ENCODE measurements around the gene TCTA. TPM values are rescaled to one million over a fixed set of nuclear protein-coding genes. Genes with fewer than 3 reads are reported as not detected.
"Not testable (repeated sequence)": the region's sequence is repeated elsewhere in the genome, so short reads cannot be mapped to it uniquely, and the experiment has no call there.

The TCTA gene, protein sequence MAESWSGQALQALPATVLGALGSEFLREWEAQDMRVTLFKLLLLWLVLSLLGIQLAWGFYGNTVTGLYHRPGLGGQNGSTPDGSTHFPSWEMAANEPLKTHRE
- 13.0 and 15.2 TPM in 2 replicates for polyA plus RNA-seq (2014; cell fraction: cytosol; rRNA removed)
- 1.9 and 5.5 TPM in 2 replicates for polyA plus RNA-seq (2014; cell fraction: nucleus; rRNA removed)

DNA sequence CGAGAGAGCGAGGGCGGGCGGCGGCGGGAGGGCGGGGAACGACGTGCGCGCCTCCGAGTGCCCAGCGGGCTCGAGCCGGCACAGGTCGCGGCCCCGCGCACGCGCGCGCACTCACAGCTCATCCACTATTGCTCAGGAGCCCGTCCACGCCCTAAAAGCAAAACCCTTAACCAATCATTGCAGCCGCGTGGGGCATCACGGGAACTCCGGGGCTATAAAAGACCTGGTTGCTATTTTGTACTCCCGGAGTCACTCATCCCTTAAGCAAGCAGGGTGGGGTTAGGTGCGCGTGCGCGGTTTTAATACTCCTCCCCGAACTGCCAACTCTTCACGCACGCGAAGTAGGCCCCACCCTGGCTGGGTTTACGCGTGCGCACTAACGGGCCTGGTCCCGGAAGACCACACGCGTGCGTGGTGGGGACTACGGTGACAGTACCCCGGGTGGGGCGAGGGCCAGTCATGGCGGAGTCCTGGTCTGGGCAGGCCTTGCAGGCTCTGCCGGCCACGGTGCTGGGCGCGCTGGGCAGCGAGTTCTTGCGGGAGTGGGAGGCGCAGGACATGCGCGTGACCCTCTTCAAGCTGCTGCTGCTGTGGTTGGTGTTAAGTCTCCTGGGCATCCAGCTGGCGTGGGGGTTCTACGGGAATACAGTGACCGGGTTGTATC is at the start of gene TCTA, which contains the start of gene RHOA:
TCTA (plus strand) TSS at position 456 of the 664 bp plus-strand sequence; CDS start at position 460, 4 bp downstream.
RHOA (minus strand) TSS at position 9 of the 664 bp plus-strand sequence. CDS start 36,387 bp downstream, outside the sequence.
- peak; percentile 99 for DNase-seq (ENCODE audit: low spot score)

DNA sequence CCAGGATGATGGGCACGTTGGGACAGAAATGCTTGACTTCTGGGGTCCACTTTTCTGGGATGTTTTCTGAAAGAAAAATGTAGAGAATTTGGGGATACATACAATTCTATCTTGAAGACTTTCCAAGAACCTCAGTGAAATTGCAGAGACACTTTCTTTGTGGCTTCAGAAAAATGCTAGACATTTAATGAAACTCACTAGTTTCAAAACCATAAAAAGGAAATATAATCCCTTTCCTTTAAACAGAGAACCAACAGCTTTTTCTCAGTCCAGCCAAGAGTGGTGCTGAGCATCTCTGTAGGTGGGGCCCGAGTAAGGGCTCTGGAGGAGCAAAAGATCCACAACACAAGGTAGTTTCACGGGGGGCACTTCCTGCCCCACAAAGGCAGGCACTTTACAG is 49.7 kb upstream of the TCTA start:
- DNase-seq (ENCODE audit: low spot score), result no peak

DNA sequence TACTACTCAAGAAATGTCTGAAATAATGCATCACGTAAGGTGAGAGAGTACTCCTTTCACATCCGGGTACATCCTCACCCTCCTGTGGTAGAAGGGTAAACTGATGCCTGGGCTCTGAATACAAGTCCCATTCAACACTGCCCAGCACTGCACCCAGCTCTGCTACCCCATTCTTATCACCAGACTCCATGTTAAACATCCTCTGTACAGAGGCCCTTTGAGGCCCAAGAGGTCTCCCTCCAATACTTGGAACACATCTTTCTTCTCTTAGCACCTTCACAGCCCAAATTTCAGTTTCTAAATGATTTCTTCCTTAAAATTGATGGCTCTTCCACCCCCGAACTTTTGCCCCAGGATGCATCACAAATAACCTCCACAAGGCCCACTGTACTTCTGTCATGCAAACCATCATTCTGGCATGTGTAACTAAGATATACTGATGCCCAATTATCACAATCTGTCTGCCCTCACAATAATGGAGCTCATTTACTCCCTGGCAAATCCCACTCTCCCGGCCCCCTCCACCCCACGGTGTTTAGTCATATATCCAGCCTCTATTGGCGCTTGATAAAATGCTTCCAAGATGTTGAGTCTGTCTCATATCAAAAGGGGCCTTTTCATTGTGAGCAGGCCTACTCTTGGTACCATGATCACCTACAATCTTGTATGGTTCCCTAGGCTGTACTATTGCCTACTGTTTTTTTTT is 41.5 kb upstream of the TCTA start:
- no peak for DNase-seq (ENCODE audit: low spot score)

DNA sequence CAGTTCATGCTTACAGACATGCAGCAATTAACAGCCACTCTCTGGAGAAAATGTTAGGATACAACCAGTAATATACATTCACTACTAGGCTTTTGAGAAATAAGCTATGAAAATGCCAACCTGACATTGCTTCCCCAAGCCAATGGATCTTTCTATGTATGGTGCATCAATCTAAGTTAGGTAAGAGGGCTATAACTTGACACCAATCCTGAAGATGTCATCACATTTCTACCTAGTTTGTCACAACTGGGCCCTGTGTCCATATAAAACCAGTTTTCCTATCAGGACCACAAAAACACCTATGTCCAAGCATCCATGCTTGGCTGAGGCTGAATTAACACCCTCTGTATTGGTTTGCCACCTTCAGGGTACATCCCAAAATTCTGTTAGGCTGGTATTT is 40.3 kb upstream of the TCTA start:
- no peak for DNase-seq (ENCODE audit: low spot score)

DNA sequence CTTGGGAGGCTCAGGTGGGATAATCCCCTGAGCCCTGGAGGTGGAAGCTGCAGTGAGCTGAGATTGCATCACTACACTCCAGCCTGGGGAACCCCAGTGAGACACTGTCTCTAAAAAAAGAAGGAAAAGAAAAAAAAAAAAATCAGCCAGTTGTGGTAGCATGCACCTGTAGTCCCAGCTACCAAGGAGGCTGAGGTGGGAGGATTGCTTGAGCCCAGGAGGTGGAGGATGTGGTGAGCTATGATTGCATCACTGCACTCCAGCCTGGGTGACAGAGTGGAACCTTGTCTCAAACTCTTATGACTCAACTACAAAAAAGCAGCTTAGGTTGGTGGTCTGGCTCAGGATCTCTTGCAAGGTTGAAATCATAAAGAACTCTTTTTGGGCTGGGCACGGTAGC is 34.7 kb upstream of the TCTA start:
- DNase-seq (ENCODE audit: low spot score), result no peak

DNA sequence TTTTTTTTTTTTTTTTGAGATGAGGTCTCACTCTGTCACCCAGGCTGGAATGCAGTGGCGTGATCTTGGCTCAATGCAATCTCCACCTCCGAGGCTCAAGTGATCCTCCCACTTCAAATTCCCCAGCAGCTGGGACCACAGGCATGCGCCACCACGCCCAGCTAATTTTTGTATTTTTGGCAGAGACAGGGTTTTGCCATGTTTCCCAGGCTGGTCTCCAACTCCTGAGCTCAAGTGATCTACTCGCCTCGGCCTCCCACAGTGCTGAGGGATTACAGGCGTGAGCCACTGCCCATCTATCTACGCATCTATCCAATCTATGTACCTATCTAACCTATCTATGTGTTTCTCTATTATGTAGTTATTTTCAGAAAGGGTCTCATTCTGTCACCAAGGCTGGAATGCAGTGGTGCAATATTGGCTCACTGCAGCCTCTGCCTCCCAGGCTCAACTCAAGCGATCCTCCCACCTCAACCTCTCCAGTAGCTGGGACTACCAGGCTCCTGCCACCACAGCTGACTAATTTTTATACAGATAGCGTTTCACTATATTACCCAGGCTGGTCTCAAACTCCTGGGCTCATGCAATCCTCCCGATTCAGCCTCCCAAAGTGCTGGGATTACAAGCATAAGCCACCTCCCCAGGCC is 33.9 kb upstream of the TCTA start:
- no peak for DNase-seq (ENCODE audit: low spot score)

DNA sequence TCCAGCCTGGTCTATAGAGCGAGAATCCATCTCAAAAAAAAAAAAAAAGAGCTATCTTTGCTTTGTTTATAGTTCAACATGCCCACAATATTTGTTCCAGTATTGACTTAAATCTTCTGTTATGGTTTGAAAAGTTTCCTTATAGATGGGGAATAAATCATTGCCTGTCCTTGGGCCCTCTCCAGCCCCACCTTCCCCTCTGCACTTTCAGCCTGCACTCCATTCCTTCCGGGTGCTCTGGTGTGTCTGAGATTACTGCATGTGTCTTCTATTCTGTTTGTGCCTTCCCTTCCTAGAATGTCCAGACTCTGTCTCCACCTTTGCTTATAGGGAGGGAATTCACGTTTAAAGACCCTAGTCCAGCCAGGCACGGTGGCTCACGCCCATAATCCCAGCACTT is 28.8 kb upstream of the TCTA start:
- DNase-seq (ENCODE audit: low spot score), result no peak

DNA sequence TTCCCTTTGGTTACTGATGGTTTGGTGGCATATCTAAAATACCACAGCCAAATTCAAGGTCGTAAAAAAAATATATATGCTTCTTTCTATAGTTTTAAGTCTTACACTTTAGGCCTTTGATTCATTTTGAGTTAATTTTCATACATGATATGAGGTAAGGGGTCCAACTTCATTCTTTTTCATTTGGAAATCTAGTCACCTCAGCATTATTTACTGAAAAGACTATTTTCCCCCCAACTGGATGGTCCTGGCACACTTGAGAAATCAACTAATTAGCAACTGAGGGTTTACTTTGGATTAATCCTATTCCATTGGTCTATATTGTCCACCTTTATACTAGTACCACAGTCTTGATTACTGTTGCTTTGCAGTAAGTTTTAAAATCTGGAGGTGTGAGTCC is 26.6 kb upstream of the TCTA start:
- no peak for DNase-seq (ENCODE audit: low spot score)

DNA sequence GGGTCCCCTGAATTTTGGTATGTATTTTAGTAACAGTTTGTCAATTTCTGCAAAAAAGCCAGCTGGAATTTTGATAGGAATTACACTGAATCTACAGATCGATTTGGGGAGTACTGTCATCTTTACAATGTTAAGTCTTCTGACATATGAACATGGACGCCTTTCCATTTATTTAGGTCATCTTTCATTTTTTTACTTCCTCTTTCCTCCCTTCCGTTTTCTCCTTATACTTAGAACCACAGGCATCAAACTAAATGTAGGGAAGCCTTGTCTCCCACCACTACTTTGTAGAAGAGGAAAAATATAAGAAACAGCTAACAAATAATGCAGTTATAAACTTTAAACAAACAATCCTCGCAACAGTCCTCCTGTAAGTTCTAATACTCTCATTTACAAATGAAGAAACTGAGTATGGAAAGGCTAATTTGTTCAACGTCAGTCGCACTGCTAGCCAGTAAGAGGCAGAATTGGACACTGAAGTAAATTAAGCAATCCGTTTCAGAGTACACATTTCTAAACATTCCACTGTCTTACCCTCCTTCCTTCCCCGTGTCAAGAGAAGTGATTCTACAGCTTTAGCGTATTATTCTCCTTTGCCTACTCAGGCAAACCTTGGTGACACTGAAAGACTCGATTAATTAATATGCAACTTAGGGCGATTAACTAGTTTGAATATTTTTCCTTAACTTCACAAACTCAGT is 26.0 kb upstream of the TCTA start:
- DNase-seq (ENCODE audit: low spot score), result no peak

DNA sequence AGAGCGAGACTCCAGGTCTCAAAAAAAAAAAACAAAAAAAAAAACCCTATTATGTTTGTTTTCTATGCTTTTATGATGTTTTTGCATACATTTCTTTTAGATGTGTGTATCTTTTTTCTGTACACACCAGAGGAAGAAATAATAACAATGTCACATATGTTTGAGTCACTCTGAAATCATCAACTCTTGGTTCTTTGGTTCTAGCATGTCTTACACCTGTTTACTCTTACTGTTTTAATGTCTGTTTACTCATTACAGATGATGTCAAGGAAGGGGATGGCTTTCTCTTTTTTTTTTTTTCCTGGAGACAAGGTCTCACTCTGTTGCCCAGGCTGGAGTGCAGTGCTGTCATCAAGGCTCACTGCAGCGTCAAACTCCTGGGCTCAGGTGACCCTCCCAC is 24.5 kb upstream of the TCTA start:
- DNase-seq (ENCODE audit: low spot score), result no peak

DNA sequence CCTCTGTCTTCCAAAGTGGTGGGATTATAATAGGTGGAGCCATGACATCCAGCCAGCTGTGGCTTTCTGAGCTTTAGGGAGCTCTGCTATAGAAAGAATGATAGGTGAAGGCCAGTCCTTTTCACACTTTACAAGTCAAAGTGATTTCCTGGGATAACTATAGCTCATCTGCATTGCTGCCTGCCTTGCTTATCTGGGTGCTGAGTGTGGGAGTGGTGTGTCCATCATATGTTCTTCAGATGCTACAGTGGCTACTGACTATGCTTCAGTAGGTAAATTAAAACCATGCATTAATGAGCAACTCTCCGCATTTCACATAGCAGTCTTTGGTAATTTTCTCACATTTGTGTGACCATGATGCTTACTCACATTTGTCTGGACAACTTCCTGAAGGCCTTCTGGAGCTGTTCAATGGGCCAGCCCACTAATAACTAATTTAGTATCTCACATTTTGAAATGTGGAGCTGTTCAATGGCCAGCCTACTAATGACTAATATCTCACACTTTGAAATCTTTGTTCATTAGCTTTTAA is 23.9 kb upstream of the TCTA start:
- DNase-seq (ENCODE audit: low spot score), result no peak

DNA sequence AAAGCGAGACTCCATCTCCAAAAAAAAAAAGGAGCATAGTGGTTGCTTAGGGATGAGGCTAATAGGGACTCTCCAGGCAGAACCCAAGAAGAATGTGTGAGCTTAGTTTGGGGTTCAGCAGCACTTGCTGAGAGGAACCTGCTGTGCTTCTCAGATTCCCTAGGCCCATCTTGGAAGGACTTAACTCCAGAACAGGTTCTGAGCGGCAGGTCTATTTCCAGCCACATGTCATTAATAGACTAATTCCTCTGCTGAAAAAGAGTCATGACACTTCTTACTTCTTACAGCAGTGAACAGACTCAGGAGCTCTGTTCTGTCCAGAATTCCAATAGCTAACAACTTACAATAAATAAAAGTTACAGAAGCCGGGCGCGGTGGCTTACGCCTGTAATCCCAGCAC is 22.9 kb upstream of the TCTA start:
- DNase-seq (ENCODE audit: low spot score), result no peak

DNA sequence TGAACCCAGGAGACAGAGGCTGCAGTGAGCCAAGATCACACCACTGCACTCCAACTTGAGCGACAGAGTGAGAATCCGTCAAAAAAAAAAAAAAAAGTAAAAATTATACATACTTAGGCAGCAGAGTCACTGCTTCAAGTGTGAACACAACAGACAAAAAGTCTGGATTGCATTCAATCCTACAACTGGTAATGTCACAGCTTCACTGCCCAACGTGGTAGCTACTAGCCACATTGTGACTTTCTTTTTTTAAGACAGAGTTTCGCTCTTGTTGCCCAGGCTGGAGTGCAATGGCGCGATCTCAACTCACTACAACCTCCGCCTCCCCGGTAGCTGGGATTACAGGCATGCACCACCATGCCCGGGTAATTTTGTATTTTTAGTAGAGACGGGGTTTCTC is 20.9 kb upstream of the TCTA start:
- DNase-seq (ENCODE audit: low spot score), result not testable (repeated sequence)

DNA sequence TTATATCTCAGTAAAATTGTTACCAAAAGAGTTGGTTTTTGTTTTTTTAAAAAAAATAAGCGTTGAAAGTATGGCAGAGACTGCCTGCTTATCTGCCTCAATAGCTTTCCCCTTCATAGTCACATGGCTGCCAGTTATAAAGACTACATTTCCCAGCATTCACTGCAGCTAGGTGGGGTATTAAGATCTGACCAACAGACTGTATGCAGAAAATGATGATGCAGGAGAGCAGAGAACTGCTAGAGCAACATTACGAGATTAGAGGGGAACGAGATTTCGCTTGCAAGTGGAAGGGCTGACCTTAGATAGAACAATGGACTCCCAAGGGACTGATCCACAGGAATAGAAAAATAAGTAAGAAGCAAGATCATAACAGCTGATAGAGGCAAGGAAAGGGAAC is 14.8 kb upstream of the TCTA start:
- peak; percentile 62 for DNase-seq (ENCODE audit: low spot score)

DNA sequence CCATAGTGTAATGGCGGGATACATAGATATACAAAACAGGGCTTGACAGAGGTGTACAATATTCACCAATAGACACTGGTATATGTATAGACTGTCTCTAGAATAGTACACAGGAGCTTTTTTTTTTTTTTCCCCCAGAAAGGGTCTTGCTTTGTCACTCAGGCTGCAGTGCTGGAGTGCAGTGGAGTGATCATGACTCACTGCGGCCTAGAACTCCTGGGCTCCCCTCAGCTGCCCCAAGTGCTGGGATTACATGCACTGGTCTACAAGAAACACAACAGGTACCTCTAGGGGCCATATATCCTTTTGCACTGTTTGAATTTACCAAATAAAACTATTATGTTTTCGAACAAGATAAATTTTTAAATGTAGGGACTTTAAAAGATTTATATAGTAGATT is 12.8 kb upstream of the TCTA start:
- DNase-seq (ENCODE audit: low spot score), result no peak

DNA sequence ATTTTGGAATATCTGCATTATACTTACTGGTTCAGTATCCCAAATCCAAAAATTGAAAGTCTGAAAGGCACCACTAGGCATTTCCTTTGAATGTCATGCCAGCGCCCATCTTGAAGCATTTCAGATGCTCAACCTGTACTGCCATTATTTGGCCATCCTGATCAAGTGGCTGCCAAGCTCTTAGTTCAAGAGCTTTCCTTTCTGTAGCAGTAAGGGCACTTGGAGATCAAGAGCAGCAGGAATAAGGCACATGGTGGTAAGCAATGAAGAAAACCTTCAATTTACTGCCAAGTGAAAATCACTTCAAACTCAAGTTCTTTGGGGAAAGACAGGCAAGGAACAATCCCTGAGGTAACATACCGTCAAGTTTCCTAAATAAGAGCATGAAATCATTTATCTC is 10.5 kb upstream of the TCTA start:
- no peak for DNase-seq (ENCODE audit: low spot score)

DNA sequence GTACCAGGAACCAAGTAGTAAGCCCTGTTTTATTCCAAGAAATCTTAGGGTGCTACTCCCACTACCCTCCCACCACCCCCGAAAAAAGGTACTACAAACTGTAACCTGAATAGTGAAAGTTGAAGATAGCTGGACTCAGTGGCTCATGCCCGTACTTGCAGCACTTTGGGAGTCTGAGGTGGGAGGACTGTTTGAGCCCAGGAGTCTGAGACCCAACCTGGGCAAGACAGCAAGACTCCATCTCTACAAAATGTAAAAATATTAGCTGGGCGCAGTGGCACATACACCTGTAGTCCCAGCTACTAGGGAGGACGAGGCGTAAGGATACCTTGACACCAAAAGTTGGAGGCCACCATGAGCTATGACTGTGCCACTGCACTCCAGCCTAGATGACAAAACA is 8.3 kb upstream of the TCTA start:
- no peak for DNase-seq (ENCODE audit: low spot score)

DNA sequence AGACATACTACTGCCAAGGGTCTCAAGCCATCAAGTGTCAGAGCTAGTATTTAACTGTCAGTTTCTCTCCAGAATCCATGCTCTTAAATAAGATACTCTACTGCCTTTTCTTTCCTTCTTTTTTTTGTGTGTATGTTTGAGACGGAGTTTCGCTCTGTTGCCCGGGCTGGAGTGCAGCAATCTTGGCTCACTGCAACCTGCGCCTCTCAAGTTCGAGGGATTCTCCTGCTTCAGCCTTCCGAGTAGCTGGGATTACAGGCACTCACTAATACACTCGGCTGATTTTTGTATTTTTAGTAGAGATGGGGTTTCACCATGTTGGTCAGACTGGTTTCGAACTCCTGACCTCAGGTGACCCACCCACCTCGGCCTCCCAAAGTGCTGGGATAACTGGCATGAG is 6.7 kb upstream of the TCTA start:
- DNase-seq (ENCODE audit: low spot score), result not testable (repeated sequence)

DNA sequence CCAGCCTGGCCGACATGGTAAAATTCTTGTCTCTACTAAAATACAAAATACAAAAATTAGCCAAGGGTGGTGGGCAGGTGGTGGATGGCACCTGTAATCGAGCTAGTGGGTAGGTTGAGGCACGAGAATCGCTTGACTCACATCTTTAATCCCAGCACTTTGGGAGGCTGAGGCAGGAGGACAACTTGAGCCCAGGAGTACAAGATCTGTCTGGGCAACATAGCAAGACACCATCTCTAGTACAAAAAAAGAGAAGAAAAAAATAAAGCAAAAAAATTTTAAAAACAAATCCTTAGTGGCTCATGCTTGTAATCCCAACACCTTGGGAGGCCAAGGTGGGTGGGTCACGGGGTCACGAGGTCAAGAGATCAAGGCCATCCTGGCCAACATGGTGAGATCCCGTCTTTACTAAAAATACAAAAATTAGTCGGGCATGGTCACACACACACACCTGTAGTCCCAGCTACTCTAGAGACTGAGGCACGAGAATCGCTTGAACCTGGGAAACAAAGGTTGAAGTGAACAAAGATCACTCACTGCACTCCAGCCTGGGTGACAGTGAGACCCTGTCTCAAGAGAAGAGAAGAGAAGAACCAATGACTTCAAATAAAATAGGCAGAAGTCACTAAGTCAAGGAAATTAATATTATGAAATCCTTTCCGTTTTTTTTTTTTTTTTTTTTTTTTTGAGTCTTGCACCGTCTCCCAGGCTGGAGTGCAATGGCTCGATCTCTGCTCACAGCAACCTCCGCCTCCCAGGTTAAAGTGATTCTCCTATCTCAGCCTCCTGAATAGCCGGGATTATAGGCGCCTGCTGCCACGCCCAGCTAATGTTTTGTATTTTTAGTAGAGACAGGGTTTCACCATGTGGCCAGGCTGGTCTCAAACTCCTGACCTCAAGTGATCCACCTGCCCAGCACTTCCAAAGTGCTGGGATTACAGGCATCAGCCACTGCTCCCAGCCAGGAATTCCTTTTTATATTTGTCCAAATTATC is 5.4 kb upstream of the TCTA start:
- DNase-seq (ENCODE audit: low spot score), result no peak
